GM21528 (cell line): Measurements from ENCODE around the gene DNAJA1.
"Not testable (repeated sequence)": the region's sequence is repeated elsewhere in the genome, so short reads cannot be mapped to it uniquely, and the experiment has no call there.

Experiments
- ATAC-seq: cut with Tn5 transposase; IDR thresholded peaks from one replicate; pipeline ENCODE4 v1.9.1; 2021; ENCODE audit warnings: mild to moderate bottlenecking, moderate library complexity; ENCODE audit not compliant: unreplicated experiment, low FRiP score

DNAJA1 gene

DNA sequence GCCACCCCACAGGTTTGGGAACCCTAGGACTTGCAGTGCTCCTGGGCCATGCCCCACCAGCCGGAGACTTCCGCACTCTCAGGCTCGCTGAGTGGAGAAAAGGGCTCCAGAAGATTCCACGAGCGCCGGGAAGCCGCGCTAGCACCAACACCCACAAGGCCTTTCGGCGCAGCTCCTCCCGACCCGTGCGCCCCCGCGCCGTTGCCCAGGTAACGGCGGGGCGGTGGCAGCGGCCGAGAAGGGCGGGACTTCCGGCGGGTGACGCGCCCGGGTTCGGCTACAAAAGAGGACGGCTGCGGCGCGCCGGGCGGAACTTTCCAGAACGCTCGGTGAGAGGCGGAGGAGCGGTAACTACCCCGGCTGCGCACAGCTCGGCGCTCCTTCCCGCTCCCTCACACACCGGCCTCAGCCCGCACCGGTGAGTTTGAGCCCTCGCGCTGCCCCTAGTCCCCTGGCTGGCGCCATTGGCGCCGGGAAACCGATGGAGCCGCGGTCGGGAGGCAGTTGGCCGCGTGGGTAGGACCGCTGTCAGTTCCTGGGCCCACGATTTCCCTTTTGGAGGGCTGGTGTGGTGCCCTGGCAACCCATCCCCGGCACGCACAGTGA lies at the start of gene DNAJA1:
Gene DNAJA1, plus strand, starts transcription at position 308 of the 606 bp plus-strand sequence. CDS start 1,212 bp downstream, outside the sequence.
- peak; percentile 93 for ATAC-seq

DNA sequence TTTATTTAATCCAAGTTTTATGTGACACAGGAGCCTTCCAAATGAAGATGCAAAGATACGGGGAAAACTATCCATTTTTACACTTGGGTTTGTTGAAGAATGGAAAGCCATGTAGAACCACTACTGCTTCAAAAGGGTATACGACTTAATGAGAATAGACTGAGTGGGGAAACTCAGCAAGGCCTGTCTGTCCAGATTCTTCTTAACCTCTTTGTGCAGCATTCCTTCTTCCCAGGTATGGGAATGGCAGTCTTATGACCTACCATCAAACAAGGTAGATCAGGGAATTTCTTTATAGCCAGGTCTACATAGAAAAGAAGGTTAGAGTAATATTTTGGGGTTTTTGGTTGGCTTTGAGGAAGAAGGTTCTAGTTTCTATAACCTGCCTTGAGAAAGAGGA lies 47.0 kb upstream of the DNAJA1 start:
- no peak for ATAC-seq

DNA sequence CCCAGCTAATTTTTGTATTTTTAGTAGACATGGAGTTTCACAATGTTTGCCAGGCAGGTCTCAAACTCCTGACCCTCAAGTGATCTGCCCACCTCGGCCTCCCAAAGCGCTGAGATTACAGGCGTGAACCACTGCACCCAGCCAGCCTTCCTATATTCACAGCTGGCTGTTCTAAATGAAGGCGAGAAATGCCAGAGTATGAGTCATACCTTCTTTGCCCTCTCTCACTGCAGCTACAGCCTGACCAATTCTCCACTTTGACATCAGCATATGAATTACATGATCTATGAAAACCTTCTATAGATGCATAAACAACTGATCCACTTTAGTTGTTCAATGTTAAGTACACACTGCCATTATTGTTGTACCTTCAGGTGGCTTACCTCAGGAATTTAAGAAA lies 38.1 kb upstream of the DNAJA1 start:
- no peak for ATAC-seq

DNA sequence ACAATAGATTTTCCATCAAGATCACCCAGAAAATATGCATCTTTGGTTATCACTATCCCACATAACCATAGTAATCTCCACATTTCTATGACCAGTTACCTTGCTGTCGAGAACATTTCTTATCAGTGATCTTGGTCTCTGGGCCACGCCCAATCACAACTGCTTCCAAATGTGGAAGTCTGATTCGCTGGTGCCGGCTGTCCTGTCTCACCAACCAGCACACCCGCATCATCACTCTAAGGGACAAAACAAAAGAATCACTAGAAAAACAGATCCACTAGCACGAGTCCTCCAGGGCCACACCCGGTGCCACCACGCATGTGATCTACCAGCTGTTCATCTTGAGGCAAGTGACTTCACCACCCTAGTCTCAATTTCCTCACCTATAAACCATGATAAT lies 35.4 kb upstream of the DNAJA1 start:
- ATAC-seq, result no peak

DNA sequence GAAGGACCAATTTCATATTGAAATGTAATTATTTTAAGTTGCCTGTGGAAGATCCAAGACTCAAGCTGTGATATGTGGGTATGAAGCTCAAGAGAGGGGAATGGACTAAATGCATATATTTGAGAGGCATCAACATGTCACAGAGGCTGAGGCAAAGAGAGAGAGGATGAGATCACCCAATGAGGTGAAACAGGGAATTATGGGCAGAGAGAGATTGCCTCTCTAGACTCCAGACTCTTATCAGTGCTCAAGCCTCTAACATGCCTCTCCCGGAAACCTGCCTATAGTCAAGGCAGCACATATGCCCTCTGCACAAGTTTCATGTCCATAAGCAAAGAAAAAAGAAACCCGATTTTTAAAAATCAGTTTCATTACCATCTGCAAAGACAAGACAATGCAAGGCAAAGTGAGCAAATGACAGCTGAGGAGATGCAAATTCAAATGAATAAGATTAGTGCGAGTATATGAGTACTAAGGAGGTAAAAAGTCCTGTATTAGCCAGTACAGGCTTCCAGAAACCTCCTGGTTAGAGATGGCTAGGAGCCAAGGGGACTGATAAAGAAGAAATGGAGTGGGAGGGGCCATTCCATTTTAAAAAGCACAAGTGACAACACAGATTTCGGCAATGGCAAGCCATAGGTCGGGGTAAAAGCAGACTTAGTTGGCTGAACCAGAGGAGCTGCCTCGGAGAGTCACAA lies 33.0 kb upstream of the DNAJA1 start:
- ATAC-seq, result no peak

DNA sequence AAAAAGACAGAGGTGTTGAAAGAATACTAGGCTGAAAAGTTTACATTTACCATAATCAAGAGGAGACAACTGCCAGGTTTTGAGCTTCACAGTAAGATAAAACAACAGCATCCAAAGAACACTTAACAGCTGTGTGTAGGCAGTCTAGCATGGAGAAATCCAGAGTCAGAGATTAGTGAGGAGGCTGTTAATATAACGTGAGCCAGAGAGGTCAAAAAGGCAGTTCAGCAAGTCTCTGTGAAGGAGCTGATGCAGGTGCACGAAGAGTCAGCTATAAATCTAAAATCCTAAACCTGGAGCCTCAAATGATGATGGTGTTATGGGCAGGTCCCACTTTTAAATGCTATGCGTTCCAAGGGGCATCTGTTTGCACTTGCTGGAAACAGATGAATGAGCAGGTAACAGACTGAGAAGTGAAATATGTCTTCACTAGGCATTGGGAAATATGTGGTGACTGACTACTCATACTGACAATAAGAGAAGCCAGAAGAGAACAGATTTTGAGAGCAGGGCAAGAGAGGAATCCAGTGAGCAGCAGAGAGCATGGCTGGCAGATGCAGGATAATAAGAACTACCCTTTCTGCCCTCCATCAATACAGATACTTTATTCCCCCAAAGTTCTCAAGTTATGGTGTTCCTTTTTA lies 32.4 kb upstream of the DNAJA1 start:
- no peak for ATAC-seq

DNA sequence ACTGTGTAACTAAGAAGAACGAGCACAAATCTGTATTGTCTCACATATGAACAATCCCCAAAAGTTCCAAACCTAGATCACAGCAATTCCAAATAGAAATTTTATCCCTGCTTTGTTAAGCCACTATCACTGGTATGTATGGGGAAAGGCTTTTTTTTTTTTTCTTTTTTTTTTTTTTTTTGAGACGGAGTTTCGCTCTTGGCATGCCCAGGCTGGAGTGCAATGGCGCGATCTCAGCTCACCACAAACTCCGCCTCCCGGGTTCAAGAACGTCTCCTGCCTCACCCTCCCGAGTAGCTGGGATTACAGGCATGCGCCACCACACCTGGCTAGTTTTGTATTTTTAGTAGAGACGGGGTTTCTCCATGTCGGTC lies 24.4 kb upstream of the DNAJA1 start:
- ATAC-seq, result peak; percentile 0

DNA sequence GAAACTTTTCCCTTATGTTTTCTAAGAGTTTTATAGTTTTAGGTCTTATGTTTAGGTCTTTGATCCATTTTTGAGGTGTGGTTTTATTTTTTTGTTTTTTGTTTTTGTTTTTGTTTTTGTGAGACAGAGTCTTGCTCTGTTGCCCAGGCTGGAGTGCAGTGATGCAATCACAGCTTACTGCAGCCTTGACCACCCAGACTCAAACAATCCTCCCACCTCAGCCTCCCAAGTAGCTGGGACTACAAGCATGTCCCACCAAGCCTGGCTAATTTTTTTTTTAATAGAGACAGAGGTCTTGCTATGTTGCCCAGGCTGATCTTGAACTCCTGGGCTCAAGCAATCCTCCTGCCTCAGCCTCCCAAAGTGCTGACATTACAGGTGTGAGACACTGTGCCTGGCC lies 19.7 kb upstream of the DNAJA1 start:
- ATAC-seq, result not testable (repeated sequence)

DNA sequence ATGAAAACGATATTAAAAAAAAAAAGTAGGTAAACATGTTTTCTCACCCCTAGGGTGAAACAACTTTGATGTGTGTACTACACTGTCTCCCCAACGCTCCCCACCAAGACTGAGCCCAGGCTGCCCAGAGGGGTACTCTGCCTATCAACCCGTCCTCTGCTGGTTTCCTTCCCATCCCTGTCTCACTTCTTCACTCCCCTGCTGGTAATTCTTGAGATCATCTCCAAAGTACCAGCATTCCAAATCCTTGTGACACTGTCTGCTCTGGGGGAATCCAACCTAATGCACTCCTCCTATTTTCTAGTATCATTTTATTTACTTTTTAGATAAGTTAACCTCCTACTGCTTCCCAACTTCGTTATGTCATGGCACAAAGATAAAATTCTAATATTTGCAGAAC lies 17.3 kb upstream of the DNAJA1 start:
- no peak for ATAC-seq

DNA sequence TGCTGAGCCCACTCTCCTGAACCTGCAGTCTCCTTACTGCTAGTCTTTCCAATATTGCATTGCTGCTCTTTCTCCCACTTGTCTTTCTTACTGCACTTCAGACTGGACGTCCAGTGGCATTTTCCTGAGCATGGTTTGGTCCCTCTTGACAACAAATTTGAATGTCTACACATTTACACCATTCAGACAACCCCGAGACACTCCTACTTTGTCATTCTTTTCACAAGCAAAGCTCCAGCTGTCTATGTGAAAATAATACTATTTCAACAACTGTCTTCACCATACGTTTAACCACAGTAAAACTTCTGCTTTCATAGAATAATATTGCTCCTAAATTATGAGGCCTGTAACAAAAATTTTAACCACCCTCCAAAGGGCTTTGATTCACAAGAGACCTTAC lies 13.2 kb upstream of the DNAJA1 start:
- ATAC-seq, result no peak

DNA sequence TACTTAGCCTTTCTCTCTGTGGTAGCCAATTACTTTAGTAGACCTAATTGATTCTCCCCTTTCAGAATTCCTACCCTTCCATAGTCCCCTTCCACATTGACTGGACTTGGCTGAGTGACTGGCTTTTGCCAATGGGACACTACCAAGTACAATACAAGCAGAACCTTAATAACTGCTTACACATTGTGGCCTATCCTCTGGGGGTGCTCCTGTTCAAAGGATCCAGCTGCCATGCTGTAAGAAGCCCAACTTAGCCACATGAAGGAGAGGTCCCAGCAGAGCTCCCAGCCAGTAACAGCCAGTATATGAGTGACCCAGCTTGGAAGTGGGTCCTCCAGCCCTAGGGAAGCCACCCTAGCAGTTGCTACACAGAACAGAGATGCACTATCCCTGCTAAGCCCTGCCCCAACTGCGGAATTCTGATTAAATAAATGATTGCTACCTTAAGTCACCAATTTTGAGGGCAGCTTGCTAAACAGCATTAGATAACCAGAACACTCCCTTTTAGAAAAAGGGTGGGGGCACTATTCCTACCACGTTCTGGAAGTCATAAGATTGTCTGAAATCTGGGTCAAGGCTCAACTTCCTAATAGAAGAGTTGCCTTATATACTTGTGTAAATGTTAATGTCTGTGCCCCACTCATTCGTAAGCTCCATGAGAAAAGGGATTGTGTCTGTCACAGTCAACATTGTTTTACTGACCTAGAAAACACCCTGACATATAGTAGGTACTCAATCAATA lies 12.6 kb upstream of the DNAJA1 start:
- ATAC-seq, result no peak

DNA sequence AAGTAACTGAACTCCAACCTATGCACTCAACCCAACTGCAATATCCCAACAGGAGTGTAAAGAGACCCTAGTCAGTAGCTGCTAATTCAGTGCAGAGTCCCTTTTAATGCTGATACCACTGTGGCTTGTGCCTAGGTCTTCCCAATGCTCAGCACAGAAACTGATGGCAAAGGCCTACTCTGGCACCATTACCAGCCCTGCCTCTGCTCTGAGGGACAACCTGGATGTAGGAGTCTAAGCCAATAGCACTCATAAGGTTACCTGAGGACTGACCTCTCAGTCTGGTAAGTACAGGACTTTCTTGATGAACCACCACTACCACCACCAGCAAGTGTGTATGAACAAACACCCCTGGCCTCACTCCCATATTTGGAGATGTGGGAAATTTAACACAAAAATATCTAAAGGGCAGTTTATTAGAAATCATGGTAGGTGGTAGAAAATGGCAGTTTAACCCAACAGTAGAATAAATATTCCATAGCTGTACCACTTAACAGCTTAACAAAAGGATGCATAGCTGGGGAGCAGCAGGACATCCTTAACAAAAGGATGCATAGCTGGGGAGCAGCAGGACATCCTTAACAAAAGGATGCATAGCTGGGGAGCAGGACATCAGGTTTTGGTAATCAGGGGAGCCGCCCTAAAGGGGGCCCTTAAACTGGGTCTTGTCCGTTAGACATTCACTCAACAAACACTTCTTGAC lies 11.0 kb upstream of the DNAJA1 start:
- no peak for ATAC-seq

DNA sequence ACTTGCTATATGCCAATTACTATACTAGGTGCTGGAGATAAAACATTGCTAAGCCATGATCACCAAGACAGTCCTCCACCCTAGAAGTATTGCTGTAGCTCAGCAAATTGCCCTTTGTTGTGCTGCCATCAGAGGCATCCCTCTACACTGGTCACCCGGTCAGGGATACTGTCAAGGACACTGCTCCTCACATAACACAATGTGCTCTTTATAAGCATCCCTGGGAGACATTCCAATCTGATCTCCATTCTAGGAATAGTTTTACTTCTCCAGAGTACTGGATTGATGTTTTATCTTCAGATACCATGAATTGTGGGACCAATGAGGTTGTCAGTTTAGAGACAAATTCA lies 10.4 kb upstream of the DNAJA1 start:
- ATAC-seq, result no peak

DNA sequence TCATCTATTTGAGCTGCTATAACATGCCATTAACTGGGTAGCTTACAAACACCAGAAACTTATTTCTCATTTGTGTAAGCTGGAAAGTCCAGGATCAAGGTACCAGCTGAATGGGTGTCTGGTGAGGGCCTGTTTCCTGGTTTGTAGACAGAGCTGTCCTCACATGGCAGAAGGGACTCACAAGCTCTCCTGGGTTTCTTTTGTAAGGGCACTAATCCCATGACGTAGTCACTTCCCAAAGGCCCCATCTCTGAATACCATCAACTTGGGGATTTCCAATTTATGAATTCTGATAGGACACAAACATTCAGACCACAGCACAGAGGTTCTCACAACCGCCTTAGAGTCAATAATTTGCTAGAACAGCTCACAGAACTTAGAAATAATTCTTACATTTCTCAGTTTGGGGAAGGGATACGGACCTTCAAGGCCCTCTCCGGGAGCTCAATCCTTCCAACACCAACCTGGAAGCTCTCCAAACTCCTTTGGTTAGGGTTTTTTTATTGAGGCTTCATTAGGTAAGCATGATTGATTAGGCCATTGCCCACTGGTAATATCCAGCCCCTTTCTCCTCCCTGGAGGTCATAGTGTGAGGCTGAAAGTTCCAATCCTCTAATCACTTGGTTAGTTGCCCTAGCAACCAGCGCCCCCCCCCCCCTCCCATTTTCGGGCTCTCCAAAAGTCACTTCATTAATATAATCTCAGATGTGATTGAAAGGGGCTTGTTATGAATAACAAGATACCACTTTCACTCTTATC lies 7.6 kb upstream of the DNAJA1 start:
- ATAC-seq, result no peak

DNA sequence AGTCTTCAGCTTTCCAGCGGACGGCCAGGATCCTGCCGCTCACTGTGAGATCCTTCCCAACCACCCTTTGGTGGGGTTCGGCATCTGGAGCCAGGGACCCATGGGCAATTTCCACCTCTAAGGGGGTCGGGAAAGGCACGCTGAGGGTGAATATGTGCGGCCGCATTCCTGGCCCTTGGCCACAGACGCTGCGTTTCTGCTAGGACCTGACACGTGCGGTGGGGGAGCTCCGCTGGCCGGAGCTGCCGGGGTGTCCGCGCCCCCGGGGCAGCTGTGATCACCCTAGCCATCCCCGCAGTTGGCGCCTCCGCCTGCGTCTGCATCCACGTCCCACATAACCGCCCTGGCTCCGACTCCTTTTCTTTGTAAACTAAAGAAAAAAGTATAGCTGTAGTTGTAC lies 5.3 kb upstream of the DNAJA1 start:
- ATAC-seq, result no peak

DNA sequence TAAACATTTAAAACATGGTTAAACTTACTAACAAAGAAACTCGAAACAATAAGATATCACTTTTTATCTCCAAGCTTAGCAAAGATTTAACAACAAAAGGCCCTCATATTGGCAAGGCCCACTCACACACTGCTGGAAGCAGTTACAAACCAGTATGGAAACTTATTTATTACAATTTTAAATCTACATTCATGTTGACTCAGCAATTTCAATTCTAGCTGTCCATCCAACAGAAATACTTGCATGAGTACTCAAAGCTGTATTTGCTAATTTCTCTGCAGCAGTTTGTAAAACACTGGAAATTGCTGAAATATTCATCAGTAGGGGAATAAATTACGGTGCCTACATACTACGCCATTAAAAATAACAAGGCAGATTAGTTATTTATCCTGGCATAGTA lies 2.8 kb upstream of the DNAJA1 start:
- ATAC-seq, result no peak

DNA sequence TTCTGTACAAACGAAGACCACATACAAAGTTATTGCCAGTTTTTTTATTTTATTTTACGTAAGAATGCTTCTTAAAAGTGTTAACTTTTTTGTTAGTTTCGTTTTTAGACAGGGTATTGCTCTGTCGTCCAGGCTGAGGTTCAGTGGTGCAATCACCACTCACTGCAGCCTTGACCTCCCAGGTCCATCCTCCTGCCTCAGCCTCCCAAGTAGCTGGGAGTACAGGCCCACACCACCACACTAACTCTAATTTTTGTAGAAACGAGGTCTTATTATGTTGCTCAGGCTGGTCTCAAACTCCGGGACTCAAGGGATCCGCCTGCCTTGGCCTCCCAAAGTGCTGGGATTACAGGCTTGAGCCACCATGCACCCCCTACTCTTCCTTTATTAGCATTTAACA lies 2.3 kb upstream of the DNAJA1 start:
- no peak for ATAC-seq

DNA sequence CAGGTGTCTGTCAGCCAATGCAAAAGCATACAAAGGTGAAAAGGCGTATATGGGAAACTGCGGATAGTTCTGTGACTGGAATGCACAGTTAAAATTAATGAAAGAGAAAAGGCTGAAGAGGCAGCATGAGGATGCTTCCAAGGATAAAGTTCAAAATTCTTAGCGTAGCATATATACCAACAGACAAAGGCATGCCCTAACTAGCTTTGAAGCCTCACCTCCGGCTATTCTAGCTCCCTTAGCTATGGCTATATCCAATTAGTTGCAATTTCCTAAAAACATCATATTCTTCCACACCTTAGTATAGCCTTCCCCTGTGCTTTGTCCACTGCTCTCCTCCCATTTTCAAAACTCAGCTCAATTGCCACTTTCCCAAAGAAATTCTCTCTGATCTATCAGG lies 1.4 kb upstream of the DNAJA1 start:
- ATAC-seq, result no peak

DNA sequence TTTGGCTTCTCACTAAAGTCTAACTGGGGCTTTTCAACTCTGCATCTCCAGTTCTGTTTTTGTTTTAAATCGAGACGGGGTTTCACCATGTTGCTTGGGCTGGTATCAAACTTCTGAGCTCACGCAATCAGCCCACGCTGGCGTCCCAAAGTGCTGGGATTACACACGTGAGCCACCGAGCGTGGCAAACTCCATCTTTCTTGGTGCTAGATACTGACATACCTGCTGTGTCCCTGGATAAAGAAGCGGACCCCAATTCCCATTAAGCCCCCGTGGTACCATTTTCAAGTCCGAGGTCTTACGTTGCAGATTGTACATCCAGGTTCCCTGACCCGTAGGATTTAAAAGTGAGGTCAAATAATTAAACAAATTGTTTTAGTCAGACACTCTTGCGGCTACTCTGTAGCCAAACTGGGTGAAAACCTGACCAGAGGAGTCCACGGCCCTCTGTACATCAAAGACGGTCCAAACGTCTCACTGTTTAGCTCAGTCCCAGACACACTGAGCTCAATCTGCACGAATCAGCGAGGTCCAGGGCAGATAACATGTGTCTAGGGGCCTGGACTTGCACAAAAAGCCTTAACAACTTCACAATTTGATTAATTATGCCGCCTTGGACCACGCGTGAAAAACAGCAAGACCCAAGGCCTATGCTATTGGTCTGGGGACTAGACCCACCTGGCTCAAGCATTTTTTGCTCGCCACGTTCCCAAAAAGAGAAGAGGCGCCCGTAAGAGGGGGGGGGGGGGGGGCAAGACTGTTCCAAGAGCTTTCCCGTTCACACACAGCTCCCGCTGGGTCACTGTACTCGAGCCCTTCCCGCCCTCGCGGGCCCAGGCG lies 727 bp upstream of the DNAJA1 start:
- ATAC-seq, result no peak
